Measurements from ENCODE around the gene ALK.

The ALK gene

DNA sequence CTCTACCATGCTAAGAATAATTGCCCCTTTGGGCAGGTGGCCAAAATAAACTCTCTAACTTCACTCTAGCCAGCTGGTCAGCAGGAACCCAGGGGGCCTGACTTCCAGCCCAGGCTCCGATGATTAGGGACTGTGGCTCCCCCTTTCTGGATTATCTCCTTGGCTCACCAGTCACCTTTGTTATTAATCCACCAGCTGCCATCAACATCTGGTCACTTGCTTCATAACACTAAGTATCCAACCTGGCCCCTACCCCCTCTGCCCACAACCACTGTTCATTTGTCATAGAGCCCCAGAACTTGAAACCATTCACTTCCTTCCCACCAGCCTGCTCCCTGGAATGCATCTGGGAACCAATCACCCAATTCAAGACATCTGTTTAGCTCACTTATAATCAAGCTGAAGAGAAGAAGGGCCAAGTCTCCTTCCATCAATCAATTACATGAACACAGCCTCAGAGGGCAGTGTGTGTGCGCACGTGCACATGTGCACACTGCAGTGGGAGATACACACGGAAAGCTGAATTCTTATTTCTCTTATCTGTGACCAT lies 215.1 kb downstream of the ALK start:
- no peak for DNase-seq

DNA sequence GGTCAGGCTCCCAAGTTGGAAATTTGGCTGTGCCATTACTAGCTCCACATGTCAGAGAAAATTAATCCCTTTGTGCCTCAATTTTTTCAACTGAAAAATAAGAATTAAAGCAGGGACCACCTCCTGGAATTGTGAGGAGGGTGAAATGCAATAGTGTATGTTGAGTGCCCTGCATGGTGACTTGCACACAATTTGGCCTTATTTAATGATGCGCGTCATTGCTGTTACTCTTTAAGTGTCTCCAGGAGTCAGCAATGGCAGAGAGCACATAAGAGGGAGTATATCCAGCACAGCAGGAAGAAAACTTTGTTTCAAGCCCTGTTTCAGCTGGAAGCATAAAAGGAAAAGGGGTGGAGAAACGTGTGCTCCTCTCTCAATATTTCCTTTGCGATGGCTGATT lies 215.8 kb downstream of the ALK start:
- no peak for DNase-seq

DNA sequence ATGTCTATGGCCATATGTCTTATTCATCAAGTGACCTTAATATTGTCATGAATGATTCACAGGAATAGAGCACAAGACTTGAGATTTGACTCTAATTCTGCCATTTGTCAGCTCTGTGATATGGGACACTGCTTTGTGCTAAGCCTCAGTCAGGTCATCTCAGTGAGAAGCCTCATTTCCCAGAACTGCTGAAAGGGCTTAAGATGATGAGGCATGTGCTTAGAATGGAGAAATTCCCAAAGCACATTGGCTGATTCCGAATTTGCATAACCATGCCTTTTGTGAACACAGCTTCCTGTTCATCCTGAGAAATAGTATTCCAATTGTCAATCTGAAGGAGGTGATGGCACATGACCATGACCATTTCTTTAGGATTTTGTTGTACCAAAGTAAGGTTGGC lies 218.1 kb downstream of the ALK start:
- DNase-seq: no peak

DNA sequence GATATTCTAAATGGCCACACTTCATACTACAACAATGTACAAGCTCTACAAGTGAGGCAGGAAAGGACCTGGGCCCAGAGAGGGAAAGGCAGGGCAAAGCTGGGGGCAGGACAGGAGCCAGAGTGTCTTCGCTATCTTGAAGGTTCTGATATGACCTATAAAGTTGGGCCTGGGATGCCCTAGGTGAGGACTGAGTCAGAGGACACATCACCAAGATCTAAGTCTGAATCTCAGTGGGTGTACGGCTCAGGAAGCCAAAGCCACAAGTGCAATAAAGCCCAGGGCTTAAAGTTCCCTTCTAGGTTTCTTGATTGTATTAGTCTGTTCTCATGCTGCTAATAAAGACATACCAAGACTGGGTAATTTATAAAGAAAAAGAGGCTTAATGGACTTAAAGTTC lies 219.1 kb downstream of the ALK start:
- no peak for DNase-seq

DNA sequence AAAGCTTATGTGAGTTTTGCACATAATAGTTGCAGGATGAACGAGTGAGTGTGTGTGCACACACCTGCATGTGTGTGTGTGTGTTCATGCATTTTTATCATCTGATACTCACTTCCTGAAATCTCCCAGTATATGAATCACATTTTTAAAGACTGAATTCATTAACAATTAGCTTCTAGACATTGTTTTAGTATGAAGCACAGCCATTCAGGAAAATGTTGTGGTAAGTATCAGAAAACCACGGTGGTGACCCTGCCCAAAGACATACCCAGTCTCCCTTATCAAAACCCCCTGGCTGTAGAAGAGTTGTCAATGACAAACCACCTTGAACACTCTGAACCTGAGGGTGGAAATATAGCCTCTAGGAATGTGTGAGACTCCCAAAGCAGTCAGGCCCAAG lies 220.8 kb downstream of the ALK start:
- DNase-seq: no peak

DNA sequence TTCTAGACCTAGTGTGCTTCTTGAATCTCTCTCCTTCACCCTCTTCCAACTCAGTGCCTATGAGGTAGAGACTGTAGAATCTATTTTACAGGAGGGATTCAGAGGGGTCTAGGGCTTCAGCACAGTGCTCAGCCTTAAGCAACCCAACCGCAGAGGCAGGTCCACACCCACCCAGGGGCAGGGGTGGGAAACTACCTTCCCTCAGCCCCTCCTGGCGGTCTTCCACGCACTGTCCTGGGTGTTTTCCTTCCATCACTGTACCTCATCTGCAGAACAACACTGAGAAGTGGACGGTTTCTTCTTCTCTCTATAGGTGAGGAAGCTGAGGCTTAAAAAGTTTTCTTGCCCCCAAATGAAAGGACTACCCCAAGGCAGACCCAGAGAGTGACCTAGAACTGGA lies 222.3 kb downstream of the ALK start:
- no peak for DNase-seq

DNA sequence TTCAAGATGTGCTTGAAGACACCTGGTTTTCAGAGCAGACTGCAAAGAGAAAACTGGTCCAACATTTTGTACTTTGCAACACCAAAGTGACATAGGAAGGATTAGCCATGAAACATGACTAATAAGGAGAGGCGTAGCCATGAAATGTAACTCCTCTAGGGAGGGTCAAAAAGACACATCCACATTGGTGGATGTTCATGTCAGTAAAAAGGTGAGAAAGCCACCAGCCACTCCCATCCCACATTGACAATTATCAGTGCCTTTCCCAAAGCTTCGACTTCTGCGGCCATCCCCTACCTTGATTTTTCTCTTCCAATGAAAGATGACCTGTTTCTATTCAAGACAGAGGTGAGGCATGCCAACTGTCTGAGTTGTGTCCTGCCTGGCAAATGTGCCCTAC lies 223.2 kb downstream of the ALK start:
- no peak for DNase-seq

DNA sequence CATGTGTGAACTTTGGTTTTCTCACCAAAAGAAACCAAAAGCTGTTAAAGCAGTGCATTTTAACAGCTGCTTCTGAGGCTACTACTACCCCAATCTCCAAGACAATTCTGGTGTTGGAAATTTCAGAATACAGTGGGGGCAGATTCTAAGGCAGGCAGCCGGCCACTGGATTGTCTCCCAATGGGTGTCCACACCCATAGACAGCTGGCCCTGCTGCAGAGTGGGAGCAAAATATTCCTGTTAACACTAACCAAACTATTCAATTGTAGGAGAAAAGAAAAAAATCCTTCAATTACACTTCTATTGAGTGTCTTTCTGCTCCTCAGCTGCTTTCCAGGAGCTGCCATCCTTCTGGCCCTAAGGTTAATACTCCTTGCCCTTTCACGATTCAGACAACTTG lies 223.7 kb downstream of the ALK start:
- DNase-seq: no peak

DNA sequence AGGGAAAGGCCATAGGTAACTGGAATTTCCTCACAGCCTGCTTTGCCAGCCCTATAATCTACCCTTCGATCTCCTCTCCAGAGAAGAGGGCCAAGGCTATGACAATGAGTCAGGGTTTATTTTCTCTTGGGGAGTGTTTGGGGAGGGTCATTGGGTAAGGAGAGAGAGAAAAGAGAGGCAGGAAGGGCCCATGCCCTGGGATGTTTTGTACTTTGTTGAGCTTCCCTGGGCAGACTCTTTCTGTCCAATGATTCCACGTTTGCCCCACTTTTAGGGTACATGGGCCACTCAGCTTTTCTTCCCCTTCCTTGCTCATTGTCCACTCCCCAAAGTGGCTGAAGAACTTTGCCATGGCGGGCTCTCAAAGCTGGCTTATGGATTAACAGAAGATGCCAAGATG lies 224.2 kb downstream of the ALK start:
- no peak for DNase-seq

DNA sequence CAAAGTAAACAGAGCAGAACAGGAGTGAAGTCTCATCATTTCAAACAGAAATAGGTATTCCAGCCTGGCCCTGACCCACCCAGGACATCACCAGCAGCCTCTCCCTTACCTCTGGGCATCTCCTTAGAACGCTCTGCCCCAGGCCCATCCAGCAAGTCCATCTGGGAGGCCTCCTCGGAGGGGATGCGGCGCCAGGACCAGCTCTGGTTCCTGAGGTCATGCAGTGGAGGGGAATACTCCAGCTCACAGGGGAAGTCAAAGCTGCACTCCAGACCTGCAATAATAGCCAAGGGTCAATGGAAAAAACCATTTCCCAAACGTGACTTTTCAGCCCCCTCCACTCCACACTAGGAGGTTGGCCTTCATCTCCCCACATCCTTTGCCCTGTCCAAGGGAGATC lies 226.6 kb downstream of the ALK start:
- no peak for DNase-seq

DNA sequence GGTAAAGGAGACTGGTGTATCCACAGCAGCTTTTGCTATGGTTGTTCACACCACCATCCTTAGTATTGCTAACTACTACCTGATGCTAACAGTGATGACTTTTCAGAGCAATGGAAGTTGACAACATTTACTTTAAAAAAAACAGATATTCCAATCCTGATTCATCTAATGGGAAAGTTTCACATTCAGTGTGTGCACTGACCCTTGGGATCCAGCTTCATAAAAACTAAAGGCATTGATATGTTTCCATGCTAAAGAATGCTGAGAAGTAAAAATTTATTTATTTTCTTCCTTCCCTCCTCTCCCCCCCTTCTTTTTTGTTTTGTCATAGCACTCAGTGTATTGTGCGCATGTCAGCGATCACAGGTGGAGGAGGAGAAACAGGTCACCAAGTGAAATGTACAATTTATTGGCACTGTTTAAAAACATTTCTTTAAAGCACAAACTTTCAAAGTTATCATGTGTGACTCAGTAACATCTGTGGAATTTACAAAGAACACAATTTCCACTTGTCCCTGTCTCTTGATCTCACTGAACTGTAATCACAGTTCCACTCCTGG lies 229.9 kb downstream of the ALK start:
- no peak for DNase-seq

DNA sequence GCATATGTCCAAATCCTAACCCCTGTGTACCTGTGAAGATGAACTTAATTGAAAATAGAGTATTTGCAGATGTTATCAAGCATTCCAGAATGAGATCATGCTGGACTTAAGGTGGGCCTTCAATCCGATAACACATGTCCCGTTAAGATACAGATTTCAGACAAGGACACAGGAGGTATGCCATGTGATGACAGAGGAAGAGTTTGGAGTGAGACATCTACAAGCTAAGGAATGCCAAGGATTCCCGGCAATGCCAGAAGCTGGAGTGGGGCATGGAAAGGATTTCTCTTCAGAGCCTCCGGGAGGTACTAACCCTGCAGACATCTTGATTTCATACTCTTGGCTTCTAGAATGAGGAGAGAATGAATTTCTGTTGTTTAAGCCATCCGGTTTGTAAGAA lies 231.7 kb downstream of the ALK start:
- DNase-seq: no peak

DNA sequence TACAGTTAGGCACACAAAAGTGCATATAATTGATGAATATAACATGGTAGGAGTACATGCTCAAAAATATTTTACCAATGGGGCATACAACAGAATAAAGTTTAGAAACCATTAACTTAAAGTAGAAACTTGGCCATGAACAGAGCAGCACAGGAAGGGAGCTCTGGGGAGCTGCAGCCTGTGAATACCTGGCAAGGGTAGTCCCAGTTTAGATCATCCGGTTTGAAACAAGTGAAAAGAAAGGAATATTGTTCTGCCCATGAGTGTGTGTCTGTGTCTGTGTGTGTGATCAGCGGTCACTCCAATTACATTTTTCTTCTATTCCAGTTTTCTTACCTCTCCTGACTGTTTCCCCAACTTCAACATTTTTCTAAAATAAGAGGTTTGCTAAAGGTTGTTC lies 233.0 kb downstream of the ALK start:
- DNase-seq: no peak

DNA sequence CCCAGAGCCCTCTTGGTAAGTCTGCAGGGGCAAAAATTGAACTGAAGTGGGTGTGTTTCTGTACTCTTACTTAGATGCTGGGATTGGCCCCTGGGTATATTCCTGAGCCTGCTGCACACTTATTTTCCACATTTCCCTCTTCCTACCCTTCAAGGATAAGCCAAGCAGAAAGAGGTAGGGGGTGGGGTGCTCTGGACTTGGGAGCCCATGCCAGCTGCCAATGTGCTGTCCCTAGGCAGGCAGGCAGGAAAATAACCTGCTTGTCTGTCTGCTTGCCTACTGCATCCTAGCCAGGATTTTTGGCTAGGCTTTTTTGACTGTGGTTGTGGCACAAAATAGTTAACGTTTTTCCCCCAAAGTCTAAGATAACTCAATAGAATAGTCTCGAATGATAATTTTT lies 234.3 kb downstream of the ALK start:
- no peak for DNase-seq

DNA sequence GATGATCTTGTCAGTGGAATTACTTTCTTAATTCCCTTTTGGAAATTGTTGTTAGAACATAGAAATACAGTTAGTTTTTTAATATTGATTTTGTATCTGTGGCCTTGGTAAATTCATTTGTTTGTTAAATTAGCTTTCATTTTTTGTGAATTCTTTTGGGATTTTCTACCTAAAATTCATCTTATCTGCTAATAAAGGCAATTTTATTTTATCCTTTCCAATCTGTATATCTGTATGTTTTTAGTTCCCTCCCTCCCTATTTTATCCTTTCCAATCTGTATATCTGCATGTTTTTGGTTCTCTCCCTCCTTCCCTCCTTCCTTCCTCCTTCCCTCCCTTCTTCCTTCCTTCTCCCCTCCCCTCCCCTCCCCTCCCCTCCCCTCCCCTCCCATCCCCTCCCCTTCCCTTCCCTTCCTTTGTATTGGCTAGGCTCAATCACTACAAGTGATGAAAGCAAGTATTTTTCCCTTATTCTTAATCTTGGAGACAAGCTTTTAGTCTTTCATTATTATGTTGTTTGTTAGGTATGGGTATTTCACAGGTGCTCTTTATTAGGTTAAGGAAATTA lies 244.4 kb downstream of the ALK start:
- DNase-seq: no peak

DNA sequence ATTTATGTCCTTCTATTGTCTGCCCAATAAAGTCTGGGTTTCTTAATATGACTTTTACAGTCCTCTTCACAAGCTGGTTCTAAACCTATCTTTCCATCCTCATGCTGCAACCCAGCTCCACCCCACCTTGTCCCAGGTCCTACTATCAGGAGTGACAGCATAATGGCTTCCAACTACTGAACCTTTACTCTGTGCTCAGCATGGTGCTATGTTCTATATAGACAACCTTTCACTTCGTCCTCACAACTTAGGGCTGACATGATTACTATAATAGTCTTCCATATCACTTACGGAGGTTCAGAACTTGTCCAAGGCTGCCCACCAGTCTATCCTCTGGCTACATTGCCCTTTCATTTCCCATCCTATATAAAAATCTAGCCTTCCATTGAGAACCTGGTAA lies 256.8 kb downstream of the ALK start:
- no peak for DNase-seq

DNA sequence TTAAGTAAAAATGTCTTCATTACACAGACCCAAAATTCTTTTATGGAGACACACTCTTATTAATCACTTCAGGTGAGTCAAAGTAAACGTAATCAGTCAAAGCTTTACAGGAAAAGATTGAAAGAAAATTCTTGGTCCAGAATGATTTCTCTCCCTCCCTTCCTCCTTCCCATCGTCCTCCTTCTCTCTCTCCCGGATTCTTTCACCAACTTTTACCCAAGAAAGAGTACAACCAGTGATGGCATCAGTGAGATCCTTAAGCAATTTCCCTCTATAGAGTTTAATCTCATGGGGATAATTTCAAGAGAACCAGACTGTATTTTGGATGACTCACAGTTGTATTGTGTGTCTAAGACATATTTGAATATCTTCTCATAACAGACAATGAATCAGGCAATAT lies 258.1 kb downstream of the ALK start:
- no peak for DNase-seq

DNA sequence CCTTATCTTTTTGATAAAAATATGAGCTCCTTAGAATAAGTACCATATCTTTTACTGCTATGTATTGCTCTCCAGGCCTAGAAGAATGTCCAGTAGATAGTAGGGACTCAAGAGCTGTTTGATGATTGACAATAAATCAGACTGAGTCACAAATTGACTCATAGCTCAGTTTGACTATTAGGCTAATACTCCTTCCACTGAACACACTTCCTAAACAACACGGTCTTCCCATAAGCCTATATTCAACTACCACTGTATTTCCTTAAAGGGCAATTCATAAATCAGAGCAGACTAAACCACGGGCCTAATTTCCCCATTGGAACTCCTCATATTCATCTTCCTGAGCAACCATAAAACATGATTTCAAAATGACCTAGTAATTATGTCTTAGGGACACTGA lies 258.5 kb downstream of the ALK start:
- DNase-seq: no peak

DNA sequence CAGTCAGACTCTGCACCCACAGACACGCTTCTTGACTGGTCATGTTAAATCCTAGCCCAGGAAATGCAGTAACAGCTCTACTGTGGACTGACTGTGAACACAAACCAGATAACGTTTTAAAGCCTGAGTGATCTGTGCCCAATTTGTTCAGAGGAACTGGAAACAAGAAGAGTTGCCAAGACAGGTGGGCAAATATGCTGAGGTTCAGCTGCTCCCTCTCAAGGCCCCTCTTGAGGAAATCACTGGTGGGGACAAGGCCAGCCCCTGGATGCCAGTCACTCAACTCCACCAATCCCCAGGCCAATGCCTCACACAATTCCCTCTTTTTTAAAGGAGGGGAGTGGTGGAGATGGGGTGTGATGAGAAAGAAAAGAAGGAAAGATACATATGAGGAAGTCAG lies 261.2 kb downstream of the ALK start:
- no peak for DNase-seq

DNA sequence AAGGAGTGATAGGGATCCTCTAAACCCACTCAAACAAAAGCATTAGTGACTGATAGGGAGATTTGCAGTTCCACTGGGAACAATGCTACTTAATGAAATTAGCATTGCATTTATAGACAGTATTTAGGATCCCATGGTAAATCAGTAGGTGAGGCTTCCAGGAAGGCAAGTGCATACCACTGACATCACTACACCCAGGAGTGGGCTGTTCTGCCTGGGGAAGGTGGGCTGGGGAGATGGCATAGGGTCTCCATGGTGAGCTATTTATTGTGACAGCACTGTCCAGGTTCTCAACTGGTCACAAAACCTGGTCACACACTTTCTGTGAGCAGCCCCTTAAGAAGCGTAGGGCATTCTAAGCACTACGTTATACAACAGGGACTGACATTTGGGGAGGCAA lies 262.2 kb downstream of the ALK start:
- DNase-seq: no peak

DNA sequence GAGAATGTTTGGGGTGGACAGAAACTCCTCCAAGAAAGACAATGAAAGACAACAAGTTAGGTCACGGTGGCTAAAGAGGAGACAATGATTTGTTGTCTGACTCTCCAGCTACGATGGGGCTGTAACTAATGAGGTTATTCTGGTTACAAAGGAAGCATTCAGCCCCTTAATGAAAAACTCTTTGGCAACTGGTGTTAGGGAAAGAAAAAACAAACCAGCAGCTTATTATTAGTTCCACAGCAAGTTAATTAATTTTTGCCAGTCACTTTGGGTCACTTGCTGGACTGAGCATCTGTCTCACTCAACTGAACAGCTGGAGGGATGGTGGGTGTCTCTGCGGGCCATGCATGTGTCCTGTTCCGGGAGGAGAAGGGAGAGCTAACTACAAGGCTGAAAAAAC lies 263.7 kb downstream of the ALK start:
- DNase-seq: no peak

DNA sequence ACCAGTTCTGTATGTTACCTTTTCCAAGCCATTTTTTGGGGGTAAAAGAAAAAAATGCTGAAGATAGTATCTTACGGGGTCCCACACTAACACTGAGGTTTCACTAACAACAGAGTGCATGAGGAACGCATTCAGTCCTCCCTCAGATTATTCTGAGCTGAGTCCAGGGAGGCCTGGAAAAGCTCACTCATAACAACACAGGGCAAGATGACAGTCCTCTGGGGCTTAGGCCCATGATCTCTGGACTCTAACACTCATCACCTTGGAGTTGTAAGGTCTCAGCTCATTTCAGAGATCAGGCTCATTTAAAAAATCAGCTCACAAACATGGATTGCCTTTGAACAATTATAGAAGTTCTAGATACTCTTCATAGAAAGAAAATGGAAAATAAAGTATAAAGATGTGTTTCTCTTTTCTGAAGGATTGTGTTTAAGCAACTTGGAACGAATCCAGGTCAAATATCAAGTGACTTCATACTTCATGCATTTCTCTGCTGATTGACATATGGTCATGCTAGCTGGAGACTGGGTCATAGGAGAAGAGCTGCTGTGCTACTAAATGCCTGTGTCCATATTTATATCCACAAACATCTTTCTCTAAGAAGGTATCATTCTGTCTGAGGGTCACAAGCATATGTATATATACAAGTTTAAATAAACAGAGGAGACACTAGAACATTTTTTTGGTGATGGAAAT lies 265.8 kb downstream of the ALK start:
- DNase-seq: no peak

DNA sequence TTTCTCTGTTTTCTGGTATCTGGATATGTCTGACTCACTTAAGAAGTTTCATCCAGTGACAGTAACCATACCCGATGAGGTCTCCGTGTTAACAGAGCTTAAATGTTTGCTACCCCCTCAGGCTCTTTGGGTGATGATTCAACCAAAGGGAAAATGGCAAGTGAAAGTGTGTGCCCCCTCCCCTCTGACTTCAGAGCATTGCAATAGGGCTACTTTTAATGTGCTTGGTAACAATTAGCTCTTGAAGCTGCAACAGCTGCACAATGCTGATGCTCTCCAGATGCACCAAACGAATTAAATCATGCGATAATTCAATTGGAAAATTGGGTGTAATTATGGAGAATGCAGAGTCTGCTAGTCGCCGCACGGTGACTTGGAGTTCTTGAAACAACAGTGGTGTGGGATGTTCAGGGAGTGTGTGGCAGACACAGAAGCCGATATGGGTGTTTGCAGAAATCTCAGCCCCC lies 270.7 kb downstream of the ALK start:
- DNase-seq: no peak

DNA sequence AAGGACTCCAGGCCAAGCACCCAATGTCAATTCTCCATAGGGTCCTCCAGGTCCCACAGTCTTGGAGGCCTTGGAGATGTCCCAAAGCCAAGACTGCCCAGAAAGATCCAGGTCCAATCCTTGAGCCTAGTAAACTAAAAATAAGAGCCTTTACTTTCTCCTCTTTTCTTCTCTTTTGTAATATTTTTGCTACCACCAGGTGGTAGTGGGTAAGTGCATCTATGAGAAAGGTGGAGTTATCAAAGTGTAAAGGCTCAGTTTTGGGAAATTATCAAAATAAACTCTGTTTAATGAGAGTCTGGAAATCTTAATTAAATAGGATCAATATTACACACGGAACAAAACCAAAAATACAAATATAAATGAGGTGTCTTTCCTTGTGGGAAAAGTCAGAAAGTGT lies 276.4 kb downstream of the ALK start:
- no peak for DNase-seq

DNA sequence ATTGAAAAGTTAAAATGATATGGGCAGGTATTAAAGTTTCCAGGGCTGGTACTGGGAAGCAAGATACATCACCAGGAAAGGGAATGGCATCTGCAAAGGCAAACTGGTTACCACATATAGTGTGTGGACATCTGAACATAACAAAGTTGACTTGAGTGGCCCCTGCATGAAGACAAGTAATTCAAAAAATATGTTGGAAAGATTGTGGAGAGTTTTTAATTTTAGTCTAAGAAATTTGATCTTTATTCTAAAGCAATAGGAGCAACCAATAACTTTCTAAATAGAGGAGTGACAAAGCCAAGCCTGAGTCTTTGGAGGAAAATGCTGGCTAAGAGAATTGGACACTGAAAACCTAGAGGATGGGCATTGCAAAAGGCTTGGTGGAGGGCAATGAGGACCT lies 278.2 kb downstream of the ALK start:
- DNase-seq: no peak

All from NCI-H2029 (cell line).